ENCODE data around the gene FNTB. TPM values are rescaled to one million over a fixed set of nuclear protein-coding genes. Genes with fewer than 3 reads are reported as not detected.
A peak's percentile ranks its signal among the peaks of the same experiment; 100 is the strongest.
"Not testable (repeated sequence)": the region's sequence is repeated elsewhere in the genome, so short reads cannot be mapped to it uniquely, and the experiment has no call there.

FNTB gene
- total and polyA plus RNA-seq, 2 experiments from 2014 or later: 18.1 to 24.3 TPM

- WGBS (ENCODE audit: low lambda C conversion rate, missing lambda C conversion rate): 96% methylated on average over 2 of the region's 2 CpGs
- Histone ChIP-seq H3K36me3 (replicated peaks; ENCODE audit: insufficient read depth, low read depth) (peaks cover 10% of the 10 kb centered on the region), H2AFZ (no peak overlapping the region), H3K9me2 (replicated peaks; ENCODE audit: insufficient read depth) (no peaks in the 10 kb centered on the region), H4K20me1 (ENCODE audit: insufficient read depth, poor library complexity, severe bottlenecking) (no peaks in the 10 kb centered on the region), H3K27ac (peak overlapping the region; percentile 93), H3K4me2 (no peak overlapping the region), H3K27me3 (no peaks in the 10 kb centered on the region), H3K79me2 (peaks cover 68% of the 10 kb centered on the region), H3K4me3 (no peak overlapping the region), H3K9me3 (ENCODE audit: low read depth) (peaks cover 2% of the 10 kb centered on the region), H3K4me1 (ENCODE audit: insufficient read depth) (peaks cover 30% of the 10 kb centered on the region)
- no peak for DNase-seq (ENCODE audit: low spot score)
- TF ChIP-seq EZH2 (IDR thresholded peaks at IDR 0.05; ENCODE audit: borderline replicate concordance) (no peak), EZH2phosphoT487 (IDR thresholded peaks at IDR 0.05; ENCODE audit: low read depth, severe bottlenecking, unreplicated experiment) (no peak), CTCF (IDR thresholded peaks at IDR 0.05; ENCODE audit: poor library complexity) (no peak)
These were observed 96.2 kb downstream of the FNTB start for GRCh38 chr14:65082930-65083329.

- H3K36me3 ChIP-seq (replicated peaks; ENCODE audit: insufficient read depth, low read depth): peaks cover 15% of the 10 kb centered on the region
- peaks cover 64% of the 10 kb centered on the region for H3K79me2 ChIP-seq
- H3K4me3 ChIP-seq: no peak overlapping the region
- peaks cover 5% of the 10 kb centered on the region for H3K9me3 ChIP-seq (ENCODE audit: low read depth)
- DNase-seq (ENCODE audit: low spot score): no peak
- TF ChIP-seq EZH2 (IDR thresholded peaks at IDR 0.05; ENCODE audit: borderline replicate concordance) (no peak), CTCF (IDR thresholded peaks at IDR 0.05; ENCODE audit: poor library complexity) (no peak), EZH2phosphoT487 (IDR thresholded peaks at IDR 0.05; ENCODE audit: low read depth, severe bottlenecking, unreplicated experiment) (no peak)
- no peak overlapping the region for H3K4me2 ChIP-seq
- no peak overlapping the region for H2AFZ ChIP-seq
- no peak overlapping the region for H3K27ac ChIP-seq
- H3K4me1 ChIP-seq (ENCODE audit: insufficient read depth): peaks cover 22% of the 10 kb centered on the region
- H3K27me3 ChIP-seq: no peaks in the 10 kb centered on the region
- no peaks in the 10 kb centered on the region for H3K9me2 ChIP-seq (replicated peaks; ENCODE audit: insufficient read depth)
- no peaks in the 10 kb centered on the region for H4K20me1 ChIP-seq (ENCODE audit: insufficient read depth, poor library complexity, severe bottlenecking)
- 80% methylated on average over 6 of the region's 6 CpGs for WGBS (ENCODE audit: low lambda C conversion rate, missing lambda C conversion rate)
These were observed 98.1 kb downstream of the FNTB start for GRCh38 chr14:65084554-65085505.

- not testable (repeated sequence) for H3K4me3 ChIP-seq; H3K27me3 ChIP-seq; H3K27ac ChIP-seq; H3K9me2 ChIP-seq (replicated peaks; ENCODE audit: insufficient read depth); H4K20me1 ChIP-seq (ENCODE audit: insufficient read depth, poor library complexity, severe bottlenecking); H3K4me2 ChIP-seq; DNase-seq (ENCODE audit: low spot score); H2AFZ ChIP-seq; H3K4me1 ChIP-seq (ENCODE audit: insufficient read depth); H3K9me3 ChIP-seq (ENCODE audit: low read depth)
- 95% methylated on average over 4 of the region's 4 CpGs for WGBS (ENCODE audit: low lambda C conversion rate, missing lambda C conversion rate)
- peaks cover 62% of the 10 kb centered on the region for H3K79me2 ChIP-seq
- H3K36me3 ChIP-seq (replicated peaks; ENCODE audit: insufficient read depth, low read depth): peaks cover 18% of the 10 kb centered on the region
These were observed 100.0 kb downstream of the FNTB start for GRCh38 chr14:65086686-65087085.

- DNase-seq (ENCODE audit: low spot score); H3K9me3 ChIP-seq (ENCODE audit: low read depth); H3K4me2 ChIP-seq; H3K27me3 ChIP-seq; H3K9me2 ChIP-seq (replicated peaks; ENCODE audit: insufficient read depth); H3K4me1 ChIP-seq (ENCODE audit: insufficient read depth); H3K27ac ChIP-seq; H3K4me3 ChIP-seq; H4K20me1 ChIP-seq (ENCODE audit: insufficient read depth, poor library complexity, severe bottlenecking); H2AFZ ChIP-seq: not testable (repeated sequence)
- Histone ChIP-seq H3K79me2 (peaks cover 55% of the 10 kb centered on the region), H3K36me3 (replicated peaks; ENCODE audit: insufficient read depth, low read depth) (peaks cover 13% of the 10 kb centered on the region)
- WGBS (ENCODE audit: low lambda C conversion rate, missing lambda C conversion rate): 94% methylated on average over 8 of the region's 8 CpGs
These were observed 101.1 kb downstream of the FNTB start for GRCh38 chr14:65087835-65088234.

Data from hepatocyte (in vitro differentiated cells).